K562 (cell line): ENCODE measurements around the gene IDI2. TPM values are rescaled to one million over a fixed set of nuclear protein-coding genes. Genes with fewer than 3 reads are reported as not detected.

Source experiments
- C11orf30 ChIP-seq: fragments of 450-650 bp; IDR thresholded peaks from 2 replicates; pipeline ENCODE4 v1.6.1; 2016; ENCODE audit warnings: low read depth, mild to moderate bottlenecking
- CAMTA2 ChIP-seq: fragments of 250-450 bp; sonication (Bioruptor Pico); conservative IDR thresholded peaks from 2 replicates; pipeline ENCODE4 v1.5.1; 2022
- CBFB ChIP-seq: sonication (generic); formaldehyde crosslinking; IDR thresholded peaks from 2 replicates; pipeline ENCODE4 v1.4.0; 2020; ENCODE audit warnings: mild to moderate bottlenecking, missing genetic modification reagents
- ELF1 ChIP-seq: fragments of 200-800 bp; sonication (Bioruptor generic); IDR thresholded peaks from 2 replicates; pipeline ENCODE4 v1.6.1; 2016; ENCODE audit warnings: missing genetic modification characterization, missing compliant biosample characterization
- MAFG ChIP-seq: fragments of 450-650 bp; conservative IDR thresholded peaks from 2 replicates; pipeline ENCODE4 v1.6.1; 2016; ENCODE audit warnings: missing genetic modification characterization, missing compliant biosample characterization
- NR1H2 ChIP-seq: sonication (generic); formaldehyde crosslinking; IDR thresholded peaks from 2 replicates; pipeline ENCODE4 v1.4.0; 2020; ENCODE audit warnings: mild to moderate bottlenecking, missing genetic modification reagents
- RNF2 ChIP-seq: sonication (generic); IDR thresholded peaks from 2 replicates; pipeline ENCODE4 v1.6.1; 2016
- SAP30 ChIP-seq: fragments of 200-600 bp; sonication (generic); IDR thresholded peaks from 2 replicates; pipeline ENCODE4 v1.6.1; 2012; ENCODE audit warnings: borderline replicate concordance, low read depth, mild to moderate bottlenecking, moderate library complexity, low read length, control low read depth, inconsistent platforms; ENCODE audit not compliant: insufficient read depth, poor library complexity, severe bottlenecking
- SETDB1 ChIP-seq: IDR thresholded peaks from one replicate; pipeline ENCODE4 v1.6.1; 2012; ENCODE audit warnings: low read length, control low read depth, inconsistent platforms
- SIX5 ChIP-seq, 2 experiments: IDR thresholded peaks; 2 replicates each; pipeline ENCODE4 v1.6.1; 2011; ENCODE audit warnings: low read length in 2 of 2, borderline replicate concordance in 1 of 2, low read depth in 1 of 2, mild to moderate bottlenecking in 1 of 2, moderate library complexity in 1 of 2; ENCODE audit not compliant: insufficient read depth in 1 of 2
- SPI1 ChIP-seq: IDR thresholded peaks from 2 replicates; pipeline ENCODE4 v1.6.1; 2011; ENCODE audit warnings: low read depth, low read length, control low read depth, borderline replicate concordance
- ZNF347 ChIP-seq: fragments of 450-650 bp; formaldehyde crosslinking; IDR thresholded peaks from 2 replicates; pipeline ENCODE4 v1.4.0; 2020; ENCODE audit warnings: low read depth, mild to moderate bottlenecking, moderate library complexity
- ZNF717 ChIP-seq: fragments of 250-450 bp; sonication (Bioruptor Pico); IDR thresholded peaks from 2 replicates; pipeline ENCODE4 v1.5.0; 2021
- ZNF766 ChIP-seq: fragments of 200-800 bp; sonication (Bioruptor generic); conservative IDR thresholded peaks from 2 replicates; pipeline ENCODE4 v1.6.1; 2016; ENCODE audit warnings: missing genetic modification characterization, missing compliant biosample characterization
- ZZZ3 ChIP-seq: fragments of 450-650 bp; IDR thresholded peaks from 2 replicates; pipeline ENCODE4 v1.6.1; 2016; ENCODE audit warnings: antibody characterized with exemption, mild to moderate bottlenecking, moderate library complexity
- polyA plus RNA-seq, 8 experiments: library from polyadenylated mRNA; depleted of rRNA in 4 of 8; stranded (reverse) in 5 of 8; unstranded in 3 of 8; fragments of >200 nt; fragmentation: Nextera tagmentation in 2 of 8; fragmentation: Illumina TruSeq in 1 of 8; extraction: Ambion mirVana in 2 of 8; extraction: Trizol in 1 of 8; gene quantifications; 2 replicates each; pipeline versions ENCODE4 v1.2.1 to v1.2.3, GENCODE V29; 2011 to 2014; ENCODE audit warnings: inconsistent platforms in 1 of 8, missing spikeins in 1 of 8
- total RNA-seq, 7 experiments: library from RNA; depleted of rRNA in 6 of 7; stranded (reverse); fragments of >200 nt in 6 of 7; fragmentation: Illumina TruSeq in 2 of 7; extraction: Trizol in 2 of 7; gene quantifications; 2 replicates each; pipeline versions ENCODE4 v1.2.1 to v1.2.3, GENCODE V29; 2011 to 2021; ENCODE audit warnings: low replicate concordance in 1 of 7
- TF ChIP-seq, protein P1 (sequence below): fragments of 200-800 bp; sonication (Bioruptor generic); IDR thresholded peaks from 2 replicates; pipeline ENCODE4 v1.6.1; 2017; ENCODE audit warnings: missing genetic modification characterization, missing compliant biosample characterization
- TF ChIP-seq, protein P2 (sequence below), 2 experiments: fragments of 250-450 bp in 1 of 2; fragments of 450-650 bp in 1 of 2; sonication (Bioruptor Pico) in 1 of 2; IDR thresholded peaks; 2 replicates each; pipeline versions ENCODE4 v1.6.1 to v1.8.0; 2016 to 2021; ENCODE audit warnings: mild to moderate bottlenecking in 2 of 2, moderate library complexity in 2 of 2, missing compliant biosample characterization in 1 of 2, missing genetic modification characterization in 1 of 2
- TF ChIP-seq, protein P3 (sequence below): IDR thresholded peaks from 2 replicates; pipeline ENCODE4 v1.6.1; 2014; ENCODE audit warnings: antibody characterized with exemption
- TF ChIP-seq, protein P4 (sequence below): fragments of 200-800 bp; sonication (Bioruptor generic); IDR thresholded peaks from 2 replicates; pipeline ENCODE4 v1.6.1; 2016; ENCODE audit warnings: missing genetic modification characterization, missing compliant biosample characterization

IDI2 gene
- total and polyA plus RNA-seq, 9 of the 15 experiments (the other 6 are each of a cell fraction or from before 2014, with no cell fraction given), result not detected

DNA sequence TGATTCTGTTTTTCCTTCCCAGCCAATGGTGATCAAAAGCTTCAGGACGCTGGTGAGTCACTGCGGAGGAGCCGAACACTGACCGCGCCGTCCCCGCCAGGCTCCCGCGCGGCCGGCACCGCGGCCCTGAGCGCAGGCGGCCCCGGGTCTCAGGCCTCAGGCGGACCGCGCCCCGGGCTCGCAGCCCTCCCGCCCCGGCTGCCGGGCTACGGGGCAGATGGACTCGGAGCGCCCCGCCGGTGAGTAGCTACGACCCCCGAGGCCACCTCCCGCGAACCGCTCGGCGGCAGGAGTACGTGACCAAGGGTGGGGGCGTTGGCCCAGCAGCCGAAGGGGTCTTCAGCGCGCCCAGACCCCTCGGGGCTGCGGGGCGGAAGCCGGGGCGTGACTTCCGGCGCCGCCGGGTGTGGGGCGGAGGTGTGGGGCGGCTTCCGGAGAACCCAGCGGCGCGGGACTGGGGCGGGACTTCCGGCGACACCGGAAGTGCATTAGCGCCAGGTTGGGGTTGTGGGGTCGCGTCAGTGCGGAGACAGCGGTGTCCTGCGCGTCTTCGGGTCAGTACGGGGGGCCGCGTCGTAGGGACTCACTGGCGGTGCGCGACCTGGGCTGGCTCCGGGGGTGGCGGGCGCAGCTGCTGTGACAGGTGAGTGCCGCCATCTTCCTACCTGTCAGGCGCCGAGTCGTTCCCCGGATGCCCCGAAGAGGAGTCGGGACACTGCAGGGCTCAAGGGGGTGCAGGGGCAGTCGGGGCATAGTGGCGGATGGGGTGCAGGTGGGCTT is 30.9 kb upstream of the IDI2 start, which contains the start of gene WDR37 (continued):
- TF ChIP-seq, protein P1, sequence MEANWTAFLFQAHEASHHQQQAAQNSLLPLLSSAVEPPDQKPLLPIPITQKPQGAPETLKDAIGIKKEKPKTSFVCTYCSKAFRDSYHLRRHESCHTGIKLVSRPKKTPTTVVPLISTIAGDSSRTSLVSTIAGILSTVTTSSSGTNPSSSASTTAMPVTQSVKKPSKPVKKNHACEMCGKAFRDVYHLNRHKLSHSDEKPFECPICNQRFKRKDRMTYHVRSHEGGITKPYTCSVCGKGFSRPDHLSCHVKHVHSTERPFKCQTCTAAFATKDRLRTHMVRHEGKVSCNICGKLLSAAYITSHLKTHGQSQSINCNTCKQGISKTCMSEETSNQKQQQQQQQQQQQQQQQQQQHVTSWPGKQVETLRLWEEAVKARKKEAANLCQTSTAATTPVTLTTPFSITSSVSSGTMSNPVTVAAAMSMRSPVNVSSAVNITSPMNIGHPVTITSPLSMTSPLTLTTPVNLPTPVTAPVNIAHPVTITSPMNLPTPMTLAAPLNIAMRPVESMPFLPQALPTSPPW (CRISPR knock-in tag), result peak; percentile 88
- TF ChIP-seq SETDB1 (no peak), CAMTA2 (CRISPR knock-in tag) (no peak), NR1H2 (CRISPR knock-in tag) (no peak), ZNF766 (CRISPR knock-in tag) (no peak), CBFB (CRISPR knock-in tag) (no peak), C11orf30 (peak; percentile 82), SPI1 (no peak), ZZZ3 (no peak), SAP30 (peak; percentile 53), ZNF347 (no peak), MAFG (tag) (no peak), SIX5 (IDR thresholded peaks at IDR 0.05; ENCODE audit: borderline replicate concordance in 1 of 2, insufficient read depth in 1 of 2, low read depth in 1 of 2, low read length in 2 of 2) (0 out of 4 replicates have a peak, but pooled peaks of 1 of the 2 experiments have one; percentile 22), RNF2 (no peak), ELF1 (tag) (peak; percentile 92), ZNF717 (no peak)
- TF ChIP-seq, protein P2, sequence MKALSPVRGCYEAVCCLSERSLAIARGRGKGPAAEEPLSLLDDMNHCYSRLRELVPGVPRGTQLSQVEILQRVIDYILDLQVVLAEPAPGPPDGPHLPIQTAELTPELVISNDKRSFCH (CRISPR knock-in tag; IDR thresholded peaks at IDR 0.05), result no peak
- TF ChIP-seq, protein P2 (tag; IDR thresholded peaks at IDR 0.05), result 0 out of 2 replicates have a peak, but pooled peaks have one; percentile 19
- TF ChIP-seq, protein P3, sequence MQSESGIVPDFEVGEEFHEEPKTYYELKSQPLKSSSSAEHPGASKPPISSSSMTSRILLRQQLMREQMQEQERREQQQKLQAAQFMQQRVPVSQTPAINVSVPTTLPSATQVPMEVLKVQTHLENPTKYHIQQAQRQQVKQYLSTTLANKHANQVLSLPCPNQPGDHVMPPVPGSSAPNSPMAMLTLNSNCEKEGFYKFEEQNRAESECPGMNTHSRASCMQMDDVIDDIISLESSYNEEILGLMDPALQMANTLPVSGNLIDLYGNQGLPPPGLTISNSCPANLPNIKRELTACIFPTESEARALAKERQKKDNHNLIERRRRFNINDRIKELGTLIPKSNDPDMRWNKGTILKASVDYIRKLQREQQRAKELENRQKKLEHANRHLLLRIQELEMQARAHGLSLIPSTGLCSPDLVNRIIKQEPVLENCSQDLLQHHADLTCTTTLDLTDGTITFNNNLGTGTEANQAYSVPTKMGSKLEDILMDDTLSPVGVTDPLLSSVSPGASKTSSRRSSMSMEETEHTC, result no peak
- TF ChIP-seq, protein P4, sequence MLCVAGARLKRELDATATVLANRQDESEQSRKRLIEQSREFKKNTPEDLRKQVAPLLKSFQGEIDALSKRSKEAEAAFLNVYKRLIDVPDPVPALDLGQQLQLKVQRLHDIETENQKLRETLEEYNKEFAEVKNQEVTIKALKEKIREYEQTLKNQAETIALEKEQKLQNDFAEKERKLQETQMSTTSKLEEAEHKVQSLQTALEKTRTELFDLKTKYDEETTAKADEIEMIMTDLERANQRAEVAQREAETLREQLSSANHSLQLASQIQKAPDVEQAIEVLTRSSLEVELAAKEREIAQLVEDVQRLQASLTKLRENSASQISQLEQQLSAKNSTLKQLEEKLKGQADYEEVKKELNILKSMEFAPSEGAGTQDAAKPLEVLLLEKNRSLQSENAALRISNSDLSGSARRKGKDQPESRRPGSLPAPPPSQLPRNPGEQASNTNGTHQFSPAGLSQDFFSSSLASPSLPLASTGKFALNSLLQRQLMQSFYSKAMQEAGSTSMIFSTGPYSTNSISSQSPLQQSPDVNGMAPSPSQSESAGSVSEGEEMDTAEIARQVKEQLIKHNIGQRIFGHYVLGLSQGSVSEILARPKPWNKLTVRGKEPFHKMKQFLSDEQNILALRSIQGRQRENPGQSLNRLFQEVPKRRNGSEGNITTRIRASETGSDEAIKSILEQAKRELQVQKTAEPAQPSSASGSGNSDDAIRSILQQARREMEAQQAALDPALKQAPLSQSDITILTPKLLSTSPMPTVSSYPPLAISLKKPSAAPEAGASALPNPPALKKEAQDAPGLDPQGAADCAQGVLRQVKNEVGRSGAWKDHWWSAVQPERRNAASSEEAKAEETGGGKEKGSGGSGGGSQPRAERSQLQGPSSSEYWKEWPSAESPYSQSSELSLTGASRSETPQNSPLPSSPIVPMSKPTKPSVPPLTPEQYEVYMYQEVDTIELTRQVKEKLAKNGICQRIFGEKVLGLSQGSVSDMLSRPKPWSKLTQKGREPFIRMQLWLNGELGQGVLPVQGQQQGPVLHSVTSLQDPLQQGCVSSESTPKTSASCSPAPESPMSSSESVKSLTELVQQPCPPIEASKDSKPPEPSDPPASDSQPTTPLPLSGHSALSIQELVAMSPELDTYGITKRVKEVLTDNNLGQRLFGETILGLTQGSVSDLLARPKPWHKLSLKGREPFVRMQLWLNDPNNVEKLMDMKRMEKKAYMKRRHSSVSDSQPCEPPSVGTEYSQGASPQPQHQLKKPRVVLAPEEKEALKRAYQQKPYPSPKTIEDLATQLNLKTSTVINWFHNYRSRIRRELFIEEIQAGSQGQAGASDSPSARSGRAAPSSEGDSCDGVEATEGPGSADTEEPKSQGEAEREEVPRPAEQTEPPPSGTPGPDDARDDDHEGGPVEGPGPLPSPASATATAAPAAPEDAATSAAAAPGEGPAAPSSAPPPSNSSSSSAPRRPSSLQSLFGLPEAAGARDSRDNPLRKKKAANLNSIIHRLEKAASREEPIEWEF (CRISPR knock-in tag), result no peak
